Bronchial epithelial cell (primary cell): ENCODE results near the gene POTEC. TPM values are rescaled to one million over a fixed set of nuclear protein-coding genes. Genes with fewer than 3 reads are reported as not detected.
"Not testable (repeated sequence)": the region's sequence is repeated elsewhere in the genome, so short reads cannot be mapped to it uniquely, and the experiment has no call there.

Source experiments
- DNase-seq: peaks from one replicate; pipeline ENCODE4 v3.0.0-alpha.2; 2010; ENCODE audit warnings: low read depth
- FAIRE-seq: peaks from 2 replicates; lab custom pipeline; 2011; peaks lifted over from hg19 to GRCh38; lab: Jason Lieb, UNC
- H3K27me3 ChIP-seq: 2 replicates; pipeline ENCODE4 v1.5.1; 2011; ENCODE audit warnings: low read length; ENCODE audit not compliant: control insufficient read depth, insufficient read depth
- H3K36me3 ChIP-seq: 2 replicates; pipeline ENCODE4 v1.5.1; 2011; ENCODE audit warnings: low read length; ENCODE audit not compliant: control insufficient read depth, insufficient read depth
- H3K4me3 ChIP-seq: 2 replicates; pipeline ENCODE4 v1.5.1; 2011; ENCODE audit warnings: mild to moderate bottlenecking, low read depth, low read length, control low read depth
- total RNA-seq: library from RNA; depleted of rRNA; stranded (reverse); fragments of >200 nt; gene quantifications from 2 replicates; pipeline ENCODE4 v1.2.1, GENCODE V29; 2014
- TF ChIP-seq, protein P1 (sequence below): IDR thresholded peaks from 2 replicates; pipeline ENCODE4 v1.5.1; 2011; ENCODE audit warnings: mild to moderate bottlenecking, moderate library complexity, low read length, control low read depth, inconsistent platforms; ENCODE audit not compliant: insufficient read depth, severe bottlenecking

Gene POTEC
- under 0.01 TPM in 1 of 2 replicates, not detected in the other for total RNA-seq

DNA sequence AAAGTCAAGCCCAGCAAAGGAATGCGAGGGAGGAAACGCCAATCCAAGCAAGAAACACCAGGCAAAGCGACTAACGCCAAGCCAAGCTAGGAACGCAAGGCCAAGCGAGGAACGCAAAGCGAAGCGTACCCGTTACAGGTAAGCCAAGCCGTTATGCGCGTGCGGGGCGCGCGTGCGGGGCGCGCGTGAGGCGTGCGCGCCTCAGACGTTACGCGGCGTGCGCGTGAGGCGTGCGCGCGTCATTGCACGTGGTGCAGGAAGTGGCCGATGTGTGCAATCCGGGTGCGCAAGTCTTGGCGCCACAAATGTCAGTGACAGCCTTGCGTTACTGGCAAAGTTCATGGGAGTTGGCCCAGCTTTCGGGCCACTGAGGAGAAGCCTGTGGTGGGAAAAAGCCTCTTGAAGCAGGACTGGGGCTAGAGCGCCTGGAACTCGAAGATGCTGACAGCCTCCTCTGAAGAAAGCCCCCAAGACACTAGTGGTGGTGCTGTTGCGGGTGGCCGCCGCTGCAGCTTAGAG is at the start of gene POTEC:
Gene POTEC, minus strand, starts transcription at position 155 of the 519 bp plus-strand sequence. CDS start 454 bp downstream, outside the sequence.
- H3K36me3 ChIP-seq, FAIRE-seq, DNase-seq, H3K27me3 ChIP-seq, H3K4me3 ChIP-seq: not testable (repeated sequence)

DNA sequence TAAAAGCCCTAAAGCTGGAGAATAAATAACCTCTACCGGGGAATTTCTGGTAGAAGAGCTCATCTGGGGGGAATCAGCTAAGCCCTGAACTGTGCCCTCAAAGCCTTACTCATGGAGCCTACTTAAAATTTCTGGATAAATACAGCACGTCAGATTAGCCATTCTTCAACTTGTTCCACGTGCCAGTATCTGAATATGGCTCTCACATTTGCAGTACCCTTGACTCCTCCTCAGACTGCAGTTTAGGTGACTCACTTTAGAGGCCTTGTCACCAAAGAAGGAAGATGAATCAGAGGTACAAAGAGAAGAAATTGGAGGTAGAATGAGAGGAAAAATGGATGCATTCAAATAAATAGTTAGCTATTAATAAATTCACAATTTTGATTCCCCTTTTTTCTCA is 34.6 kb upstream of the POTEC start:
- FAIRE-seq (no peak), DNase-seq (peak; percentile 15)
- TF ChIP-seq, protein P1, sequence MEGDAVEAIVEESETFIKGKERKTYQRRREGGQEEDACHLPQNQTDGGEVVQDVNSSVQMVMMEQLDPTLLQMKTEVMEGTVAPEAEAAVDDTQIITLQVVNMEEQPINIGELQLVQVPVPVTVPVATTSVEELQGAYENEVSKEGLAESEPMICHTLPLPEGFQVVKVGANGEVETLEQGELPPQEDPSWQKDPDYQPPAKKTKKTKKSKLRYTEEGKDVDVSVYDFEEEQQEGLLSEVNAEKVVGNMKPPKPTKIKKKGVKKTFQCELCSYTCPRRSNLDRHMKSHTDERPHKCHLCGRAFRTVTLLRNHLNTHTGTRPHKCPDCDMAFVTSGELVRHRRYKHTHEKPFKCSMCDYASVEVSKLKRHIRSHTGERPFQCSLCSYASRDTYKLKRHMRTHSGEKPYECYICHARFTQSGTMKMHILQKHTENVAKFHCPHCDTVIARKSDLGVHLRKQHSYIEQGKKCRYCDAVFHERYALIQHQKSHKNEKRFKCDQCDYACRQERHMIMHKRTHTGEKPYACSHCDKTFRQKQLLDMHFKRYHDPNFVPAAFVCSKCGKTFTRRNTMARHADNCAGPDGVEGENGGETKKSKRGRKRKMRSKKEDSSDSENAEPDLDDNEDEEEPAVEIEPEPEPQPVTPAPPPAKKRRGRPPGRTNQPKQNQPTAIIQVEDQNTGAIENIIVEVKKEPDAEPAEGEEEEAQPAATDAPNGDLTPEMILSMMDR = no peak

DNA sequence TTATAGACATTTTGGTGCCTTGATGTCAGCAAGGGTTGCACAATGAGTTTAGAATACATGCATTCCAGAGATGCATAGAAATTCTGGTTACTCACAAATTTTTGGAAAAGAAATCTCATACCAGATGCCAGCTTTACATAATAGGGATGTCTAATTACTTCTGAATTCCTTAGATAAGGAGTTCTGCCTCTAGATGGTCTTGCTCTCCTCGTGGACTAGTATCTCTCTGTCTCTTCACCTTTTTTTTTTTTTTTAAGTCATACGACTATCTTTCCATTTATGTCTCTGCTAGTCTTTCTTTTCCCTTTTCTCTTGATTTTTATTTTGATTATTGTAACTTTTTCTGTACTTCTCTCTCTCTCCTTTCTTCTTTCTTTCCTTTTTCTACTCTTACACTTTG is 16.1 kb upstream of the POTEC start:
- H3K27me3 ChIP-seq, H3K36me3 ChIP-seq, FAIRE-seq, DNase-seq, H3K4me3 ChIP-seq: not testable (repeated sequence)

More for the DNA sequence above, 34.6 kb upstream of the POTEC start:
- H3K4me3 ChIP-seq = no peak overlapping the region
- no peaks in the 10 kb centered on the region for H3K36me3 ChIP-seq
- no peaks in the 10 kb centered on the region for H3K27me3 ChIP-seq

DNA sequence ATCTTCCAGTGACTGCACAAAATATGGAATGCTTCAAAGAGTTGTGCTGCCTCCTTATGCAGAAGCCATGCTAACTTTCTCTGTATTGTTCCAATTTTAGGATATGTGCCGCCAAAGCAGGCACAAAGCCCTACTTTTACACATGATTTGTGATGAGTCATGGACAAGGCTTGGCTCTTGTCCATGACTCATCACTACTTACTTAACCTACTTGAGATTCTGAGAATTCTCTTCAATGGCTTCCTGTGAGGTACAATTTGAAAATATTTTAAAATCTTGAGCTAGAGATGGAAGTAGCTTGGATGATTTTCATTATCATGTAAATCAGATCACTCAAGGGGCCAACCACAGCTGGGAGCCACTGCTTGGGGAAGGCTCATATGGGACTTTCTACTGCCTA is 11.7 kb downstream of the POTEC start:
- H3K36me3 ChIP-seq, H3K4me3 ChIP-seq, H3K27me3 ChIP-seq, FAIRE-seq: not testable (repeated sequence)
- DNase-seq = peak; percentile 13

DNA sequence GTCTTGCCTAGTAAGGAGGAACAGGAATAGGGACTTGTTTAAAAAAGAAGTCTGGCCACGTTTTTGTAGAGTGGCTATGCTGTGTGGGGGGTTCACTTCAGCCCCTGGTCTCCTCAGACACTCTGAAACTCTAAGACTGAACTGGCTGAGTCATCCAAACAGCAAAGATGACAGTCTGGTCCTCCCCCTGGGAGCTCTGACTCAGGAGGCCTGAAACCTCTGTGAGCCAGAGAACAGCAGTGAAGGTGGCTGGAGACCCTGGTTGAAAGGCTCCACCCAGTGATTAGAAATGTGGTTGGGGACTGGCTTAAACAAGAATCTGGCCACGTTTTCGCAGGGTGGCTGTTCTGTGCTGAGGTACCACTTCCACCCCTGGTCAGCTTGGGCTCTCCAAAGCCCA is 32.7 kb downstream of the POTEC start:
- not testable (repeated sequence) for FAIRE-seq, H3K36me3 ChIP-seq, H3K4me3 ChIP-seq, H3K27me3 ChIP-seq
- DNase-seq = peak; percentile 5

DNA sequence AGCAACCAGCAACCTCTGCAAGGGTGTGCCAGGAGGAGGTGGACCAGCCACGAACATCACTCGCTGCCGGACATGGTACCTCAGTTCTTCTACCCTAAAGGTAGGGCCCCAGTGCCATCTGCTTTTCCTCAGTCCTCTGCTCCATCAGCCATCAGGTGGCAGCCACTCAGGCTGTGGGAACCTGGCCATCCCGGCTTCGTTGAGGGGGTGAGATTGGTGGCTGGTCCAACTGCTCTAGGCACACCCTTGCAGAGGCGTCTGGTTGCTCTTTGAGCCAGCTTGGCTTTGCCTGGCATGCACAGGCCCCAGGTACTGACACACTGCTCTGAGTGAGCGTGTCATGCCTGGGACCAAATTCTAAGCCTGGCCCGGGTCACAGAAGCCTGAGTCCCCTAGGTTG is 39.7 kb downstream of the POTEC start:
- not testable (repeated sequence) for FAIRE-seq, H3K36me3 ChIP-seq, DNase-seq, H3K4me3 ChIP-seq, H3K27me3 ChIP-seq

DNA sequence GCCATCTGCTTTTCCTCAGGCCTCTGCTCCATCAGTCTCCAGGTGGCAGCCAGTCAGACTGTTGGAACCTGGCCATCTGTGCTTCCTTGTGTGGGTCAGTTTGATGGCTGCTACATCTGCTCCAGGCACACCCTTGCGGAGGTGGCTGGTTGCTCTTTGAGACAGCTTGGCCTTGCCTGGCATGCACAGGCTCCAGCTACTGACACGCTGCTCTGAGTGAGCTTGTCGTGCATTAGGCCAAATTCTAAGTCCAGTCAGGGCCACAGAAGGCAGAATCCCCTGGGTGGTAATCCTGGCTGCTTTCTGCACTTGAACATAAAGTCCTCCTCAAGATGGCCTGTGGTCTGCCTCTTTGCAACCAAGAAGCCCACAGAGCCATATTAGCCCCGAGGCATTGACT is 41.5 kb downstream of the POTEC start:
- not testable (repeated sequence) for H3K36me3 ChIP-seq, H3K4me3 ChIP-seq, DNase-seq, H3K27me3 ChIP-seq, FAIRE-seq

DNA sequence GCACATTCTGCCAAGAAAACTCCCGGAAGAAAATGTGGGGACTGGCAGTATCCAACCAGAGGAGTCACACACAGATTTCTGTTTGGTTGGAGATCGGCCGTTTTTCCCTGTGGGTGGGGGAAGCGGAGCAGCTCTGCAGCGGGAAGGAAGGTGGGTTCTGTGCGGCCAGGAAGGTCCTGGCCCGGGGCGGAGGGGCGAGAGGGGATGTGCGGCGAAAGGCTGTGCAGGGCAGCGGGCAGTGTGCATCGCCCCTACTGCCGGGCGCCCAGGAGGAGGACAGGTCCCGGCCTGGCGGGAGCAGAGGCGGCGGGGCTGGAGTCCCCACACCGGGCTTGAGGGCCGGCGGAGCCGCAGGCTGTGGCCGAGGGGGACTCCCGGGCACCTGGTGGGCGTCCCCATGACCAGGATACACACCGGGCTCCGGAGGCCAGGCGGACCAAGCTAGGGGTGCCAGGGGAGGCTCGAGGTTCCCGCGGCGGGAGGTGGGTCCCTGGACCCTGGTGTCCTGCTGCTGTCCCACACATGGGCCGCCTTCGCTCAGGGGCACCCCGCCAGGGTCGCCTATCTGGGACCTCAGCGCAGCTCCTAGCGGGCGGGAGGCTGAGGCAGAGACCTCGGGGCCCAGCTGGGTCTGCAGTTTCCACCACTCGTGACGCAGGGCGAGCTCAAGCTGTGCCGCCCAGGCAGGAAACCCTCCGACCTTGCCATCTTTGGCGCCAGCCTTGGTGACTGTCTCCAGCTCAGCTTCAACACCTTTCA is 54.0 kb downstream of the POTEC start:
- not testable (repeated sequence) for H3K4me3 ChIP-seq, H3K36me3 ChIP-seq, DNase-seq, H3K27me3 ChIP-seq, FAIRE-seq

DNA sequence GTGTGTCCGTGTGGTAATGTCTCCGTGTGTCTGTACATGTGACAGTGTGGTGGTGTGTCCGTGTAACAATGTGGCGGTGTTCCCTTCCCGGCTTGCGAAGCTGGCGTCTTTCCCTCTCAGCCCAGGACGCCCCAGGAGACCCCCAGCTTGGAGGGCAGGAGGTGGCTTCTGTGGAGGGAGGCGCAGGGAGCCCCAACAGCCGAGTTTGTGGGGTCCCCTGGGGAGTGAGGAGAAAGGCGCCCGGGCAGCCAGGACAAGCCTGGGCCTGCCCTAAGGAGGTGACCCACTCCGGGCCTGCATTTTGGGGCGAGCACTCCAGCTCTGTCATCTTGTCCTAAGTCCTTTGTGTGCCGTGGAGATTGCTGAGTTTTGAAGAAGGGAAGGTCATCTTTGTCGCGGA is 54.6 kb downstream of the POTEC start:
- not testable (repeated sequence) for H3K4me3 ChIP-seq, FAIRE-seq, H3K36me3 ChIP-seq, DNase-seq, H3K27me3 ChIP-seq

DNA sequence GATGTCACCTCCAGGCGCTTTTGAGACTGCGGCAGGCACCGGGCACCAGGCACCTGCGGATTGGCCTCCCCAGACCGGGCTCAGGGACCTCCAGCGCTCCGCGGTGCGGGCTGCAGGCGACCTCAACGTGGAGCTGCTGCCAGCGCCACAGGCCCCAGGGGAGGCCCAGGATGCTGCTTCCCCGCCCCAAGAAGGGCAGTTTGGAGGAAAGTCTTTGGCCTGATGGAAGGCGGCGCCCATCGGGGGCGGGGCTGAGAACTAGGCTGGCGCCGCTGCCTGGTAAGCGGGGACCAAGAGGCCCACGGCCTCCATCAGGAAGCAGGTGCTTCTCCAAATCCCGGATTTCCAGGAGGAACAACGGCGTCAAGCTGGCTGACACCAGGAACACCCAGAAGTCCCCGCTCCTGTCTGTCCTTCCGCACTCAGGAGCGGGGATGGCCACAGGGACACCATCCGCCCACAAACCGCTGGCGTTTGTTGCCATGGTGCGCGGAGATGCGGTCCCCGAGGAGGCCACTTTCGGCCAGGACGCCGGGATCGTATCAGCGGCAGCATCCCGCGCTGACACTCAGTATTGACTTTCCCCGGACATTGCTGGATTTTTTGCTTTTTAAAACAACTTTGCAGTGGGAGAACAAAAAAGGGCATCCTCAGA is 56.3 kb downstream of the POTEC start:
- not testable (repeated sequence) for FAIRE-seq, DNase-seq, H3K36me3 ChIP-seq, H3K4me3 ChIP-seq, H3K27me3 ChIP-seq

DNA sequence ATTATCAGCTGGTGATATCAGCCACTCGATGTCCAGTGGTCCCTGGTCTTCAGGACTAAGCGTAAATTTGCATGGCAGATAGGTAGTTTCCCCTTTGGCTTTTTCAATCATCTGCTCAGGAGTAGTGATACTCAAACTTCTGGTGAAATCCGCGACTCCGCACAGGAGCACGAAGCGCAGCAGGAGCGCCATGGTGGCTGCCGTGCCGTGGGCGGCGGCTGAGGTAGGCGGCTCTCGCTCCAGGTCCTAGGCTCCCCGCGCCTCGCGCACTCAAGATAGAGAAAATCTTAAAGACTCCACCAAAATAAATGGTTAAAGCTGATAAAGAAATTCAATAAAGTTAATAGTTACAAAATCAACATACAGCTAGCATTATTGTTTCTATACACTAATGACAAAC is 64.3 kb downstream of the POTEC start:
- not testable (repeated sequence) for H3K36me3 ChIP-seq, H3K27me3 ChIP-seq, DNase-seq, FAIRE-seq, H3K4me3 ChIP-seq

DNA sequence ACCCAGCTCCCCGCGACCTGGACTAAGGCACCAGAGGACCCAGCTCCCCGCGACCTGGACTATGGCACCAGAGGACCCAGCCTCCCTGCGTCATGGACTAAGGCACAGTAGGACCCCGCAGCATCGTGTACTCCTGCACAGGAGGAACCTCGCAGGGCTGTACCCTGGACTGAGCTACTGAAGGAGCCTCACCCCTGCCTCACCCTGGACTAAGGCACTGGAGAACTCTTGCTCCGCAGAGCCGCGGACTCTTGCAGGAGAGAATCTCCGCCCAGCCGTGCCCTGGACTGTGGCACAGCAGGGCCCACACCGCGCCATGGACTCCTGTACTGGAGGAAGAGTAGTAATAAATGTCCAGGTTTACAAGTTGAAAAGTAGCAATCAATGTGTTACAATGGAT is 67.9 kb downstream of the POTEC start:
- not testable (repeated sequence) for H3K4me3 ChIP-seq, DNase-seq, H3K36me3 ChIP-seq, H3K27me3 ChIP-seq, FAIRE-seq

DNA sequence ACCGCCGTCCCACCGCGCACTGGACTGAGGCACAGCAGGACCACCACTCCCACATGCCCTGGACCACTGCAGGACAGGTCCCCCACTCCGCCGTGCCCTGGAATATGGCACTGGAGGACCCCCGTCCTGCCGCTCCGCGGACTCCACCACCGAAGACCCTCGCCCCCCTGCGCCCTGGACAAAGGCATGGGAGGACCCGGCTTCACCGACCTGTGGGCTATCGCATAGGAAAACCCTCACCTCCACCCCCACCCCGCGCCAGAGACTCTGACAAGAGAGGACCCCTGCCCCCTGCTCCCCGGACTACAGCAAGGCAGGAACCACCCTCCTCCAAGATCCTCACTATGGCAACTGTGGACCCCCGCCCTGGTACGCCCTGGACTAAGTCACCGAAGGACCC is 68.6 kb downstream of the POTEC start:
- H3K36me3 ChIP-seq, FAIRE-seq, DNase-seq, H3K27me3 ChIP-seq, H3K4me3 ChIP-seq: not testable (repeated sequence)
